HuH-7 (cell line): ENCODE measurements around the gene SRP72.

ENCODE experiments used
- DNase-seq: peaks from one replicate; pipeline ENCODE4 v3.0.0; 2011; ENCODE audit warnings: low spot score

The SRP72 gene

DNA sequence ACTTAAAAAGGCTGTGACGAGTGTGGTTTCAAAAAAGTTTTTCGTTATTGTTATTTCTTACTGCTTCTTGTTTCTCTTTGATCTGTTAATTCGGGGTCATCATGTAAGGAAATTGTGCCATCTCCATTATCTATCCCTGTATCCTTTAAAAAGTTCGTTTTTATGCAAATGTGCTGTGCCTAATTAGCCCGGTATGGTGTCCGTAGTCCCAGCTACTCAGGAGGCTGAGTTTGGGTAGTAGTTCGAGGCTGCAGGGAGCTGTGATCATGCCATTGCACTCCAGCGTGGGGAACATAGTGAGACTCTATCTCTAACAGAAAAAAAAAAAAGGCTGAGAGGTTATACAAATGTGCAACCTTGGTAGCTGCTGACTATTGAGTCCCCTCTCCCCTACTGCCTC, 83.2 kb downstream of the SRP72 start:
- DNase-seq: no peak

DNA sequence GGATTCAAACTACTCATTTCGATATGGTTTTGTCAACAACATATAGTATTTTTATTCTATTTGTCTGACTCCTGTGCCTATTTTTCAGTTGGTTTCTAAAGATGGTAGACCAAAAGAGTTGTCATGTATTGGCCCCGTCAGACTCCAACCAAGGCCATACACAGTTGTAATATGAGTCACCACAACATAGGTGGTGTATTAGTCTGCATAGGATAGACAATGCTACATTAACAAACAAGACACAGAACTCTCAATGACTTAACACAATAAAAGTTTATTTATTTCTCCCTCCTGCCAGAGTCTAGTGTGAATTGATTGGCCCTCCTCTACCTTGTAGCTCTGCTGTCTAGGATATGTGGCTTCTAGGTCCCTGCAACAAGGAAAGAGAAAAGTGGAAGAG, 84.1 kb downstream of the SRP72 start:
- no peak for DNase-seq

DNA sequence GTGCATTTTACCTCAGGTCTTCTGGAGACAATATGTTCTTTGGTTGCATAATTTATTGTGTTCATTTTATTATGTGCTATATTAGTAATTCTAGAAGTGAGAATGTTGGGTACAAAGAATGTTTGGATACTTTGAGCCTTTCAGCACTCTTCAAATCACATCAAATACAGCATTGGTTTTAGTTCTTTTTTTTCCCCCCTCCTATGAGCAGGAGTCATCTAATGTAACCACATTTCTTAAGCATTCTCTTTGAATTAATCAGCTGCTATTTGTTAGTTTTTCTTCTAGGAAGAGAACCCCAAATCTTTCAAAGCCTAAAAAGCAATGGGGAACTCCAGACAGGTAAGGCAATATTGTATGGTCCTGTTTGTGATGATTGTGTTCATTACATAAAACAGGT, 84.9 kb downstream of the SRP72 start:
- no peak for DNase-seq
